Measurements from ENCODE around the gene SPR.
"Not testable (repeated sequence)": the region's sequence is repeated elsewhere in the genome, so short reads cannot be mapped to it uniquely, and the experiment has no call there.

SPR gene

DNA sequence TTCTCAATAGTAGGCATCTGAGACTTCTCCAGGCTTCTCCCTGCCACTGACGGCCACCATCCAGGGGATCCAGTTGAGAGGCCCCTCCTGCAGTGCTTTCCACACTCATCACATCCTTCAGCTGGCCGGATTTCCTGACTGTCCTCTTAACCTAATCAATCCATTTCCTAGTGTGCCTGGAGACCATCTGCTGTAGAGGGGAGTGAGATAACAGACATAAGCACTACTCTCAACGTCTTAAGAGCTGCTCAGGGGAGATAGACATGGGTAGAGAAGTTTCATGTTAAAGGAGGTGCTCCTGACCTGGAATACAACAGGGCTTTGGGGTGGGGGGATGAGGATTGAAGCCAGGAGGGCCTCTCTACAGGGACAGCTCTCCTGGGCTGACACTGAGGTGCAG is 14.2 kb downstream of the SPR start:
- no peak for TF ChIP-seq CTCF (IDR thresholded peaks at IDR 0.05; ENCODE audit: low read depth, low read length, missing control alignments)
- H3K4me3 ChIP-seq (replicated peaks; ENCODE audit: low read depth, low read length) = no peak overlapping the region
- DNase-seq (ENCODE audit: extremely low read depth, low read depth) = no peak

GRCh38 chr2:72907369-72907768 is 20.2 kb downstream of the SPR start:
- not testable (repeated sequence) for DNase-seq (ENCODE audit: extremely low read depth, low read depth); H3K4me3 ChIP-seq (replicated peaks; ENCODE audit: low read depth, low read length)

- H3K4me3 ChIP-seq (replicated peaks; ENCODE audit: low read depth, low read length) = no peak overlapping the region
- DNase-seq (ENCODE audit: extremely low read depth, low read depth) = no peak
- TF ChIP-seq CTCF (IDR thresholded peaks at IDR 0.05; ENCODE audit: low read depth, low read length, missing control alignments) = no peak
These were observed 21.5 kb downstream of the SPR start for GRCh38 chr2:72908741-72909140.

DNA sequence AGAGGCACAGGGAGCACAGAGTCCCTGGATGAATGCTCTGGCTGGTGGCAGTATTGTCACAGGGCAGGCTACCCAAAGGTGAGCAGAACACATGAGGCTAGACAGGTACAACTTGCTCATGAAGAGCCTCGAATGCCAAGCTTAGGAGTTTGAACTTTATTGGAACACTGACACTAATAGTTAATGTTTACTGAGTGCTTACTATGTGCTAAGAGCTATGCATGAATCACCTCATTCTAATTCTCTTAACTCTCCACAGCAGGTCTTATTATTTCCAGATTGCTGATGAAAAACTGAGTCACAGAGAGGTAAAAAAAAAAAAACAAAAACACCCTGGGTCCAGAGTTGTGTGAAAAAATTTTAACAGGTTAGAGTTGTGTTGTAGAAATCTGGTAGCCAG is 24.0 kb downstream of the SPR start:
- DNase-seq (ENCODE audit: extremely low read depth, low read depth) = no peak
- H3K4me3 ChIP-seq (replicated peaks; ENCODE audit: low read depth, low read length) = no peak overlapping the region
- TF ChIP-seq CTCF (IDR thresholded peaks at IDR 0.05; ENCODE audit: low read depth, low read length, missing control alignments) = no peak

DNA sequence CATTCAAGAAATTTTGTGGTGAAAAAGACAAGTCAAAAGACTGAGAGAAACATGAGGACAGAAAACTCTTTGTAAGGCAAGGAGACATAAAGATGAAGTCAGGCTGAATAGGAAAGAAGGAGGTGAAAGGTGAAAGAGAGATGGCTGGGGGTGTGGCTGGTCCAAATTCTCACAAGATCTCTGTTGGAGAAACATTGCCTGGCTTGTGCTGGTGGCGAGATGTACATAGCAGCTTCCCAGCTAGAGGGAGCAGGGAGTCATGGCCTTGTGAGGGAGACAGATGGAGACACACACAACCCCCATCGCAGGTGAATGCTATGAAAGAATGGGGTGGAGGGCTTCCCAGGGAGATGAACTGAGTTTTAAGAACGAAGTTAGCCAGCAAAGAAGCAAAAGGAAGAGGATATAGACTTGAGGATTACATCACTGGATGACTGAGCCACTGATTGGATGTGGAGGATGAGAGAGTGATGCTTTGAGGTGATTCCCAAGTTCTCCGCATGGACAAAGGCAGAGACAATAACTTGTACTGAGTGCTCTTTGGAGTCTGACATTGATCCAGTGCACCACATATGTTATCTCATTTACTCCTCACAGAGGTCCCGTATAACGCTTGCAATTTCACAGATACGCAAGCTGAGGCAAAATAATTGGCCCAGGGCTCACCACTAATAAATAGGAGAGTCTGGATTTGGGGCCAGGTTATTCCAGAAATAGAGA is 26.4 kb downstream of the SPR start:
- no peak overlapping the region for H3K4me3 ChIP-seq (replicated peaks; ENCODE audit: low read depth, low read length)
- peak; percentile 12 for TF ChIP-seq CTCF (IDR thresholded peaks at IDR 0.05; ENCODE audit: low read depth, low read length, missing control alignments)
- no peak for DNase-seq (ENCODE audit: extremely low read depth, low read depth)

DNA sequence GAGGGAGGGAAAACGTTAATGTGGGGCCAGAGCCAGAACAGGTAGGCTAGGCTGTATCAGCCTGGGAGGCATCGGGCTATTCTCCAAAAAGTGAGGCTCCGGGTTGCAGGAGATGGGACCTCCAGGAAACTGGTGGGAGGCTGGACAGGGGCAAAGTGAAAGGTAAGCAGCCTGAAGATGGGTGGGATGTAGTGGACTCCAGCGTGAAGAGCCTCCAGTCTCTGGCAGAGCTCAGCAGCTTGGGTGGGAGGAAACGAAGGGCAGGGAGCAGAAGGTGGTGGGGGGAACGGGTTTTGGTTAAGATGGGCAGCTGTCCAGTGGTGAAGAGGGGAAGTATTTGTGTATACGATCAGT is 27.0 kb downstream of the SPR start:
- DNase-seq (ENCODE audit: extremely low read depth, low read depth) = no peak
- H3K4me3 ChIP-seq (replicated peaks; ENCODE audit: low read depth, low read length) = no peak overlapping the region
- TF ChIP-seq CTCF (IDR thresholded peaks at IDR 0.05; ENCODE audit: low read depth, low read length, missing control alignments) = no peak

- H3K4me3 ChIP-seq (replicated peaks; ENCODE audit: low read depth, low read length) = no peak overlapping the region
- no peak for DNase-seq (ENCODE audit: extremely low read depth, low read depth)
- TF ChIP-seq CTCF (IDR thresholded peaks at IDR 0.05; ENCODE audit: low read depth, low read length, missing control alignments) = no peak
These were observed 27.5 kb downstream of the SPR start for GRCh38 chr2:72914589-72915319.

Data from HFF-Myc (cell line).